ENCODE measurements around the gene FLRT3.

FLRT3 gene

GRCh38 chr20:14342918-14343317, 5.5 kb upstream of the FLRT3 start:
- H3K4me3 ChIP-seq (ENCODE audit: low read depth, low read length), result no peak overlapping the region
- no peak for TF ChIP-seq CTCF (IDR thresholded peaks at IDR 0.05; ENCODE audit: low read depth, low read length)

GRCh38 chr20:14341801-14342200, 4.4 kb upstream of the FLRT3 start:
- H3K4me3 ChIP-seq (ENCODE audit: low read depth, low read length), result no peak overlapping the region

GRCh38 chr20:14336686-14337085, 726 bp downstream of the FLRT3 start:
- TF ChIP-seq CTCF (IDR thresholded peaks at IDR 0.05; ENCODE audit: low read depth, low read length), result no peak
- peak overlapping the region; percentile 35; the same call in 1 of the 2 replicates for H3K4me3 ChIP-seq (ENCODE audit: low read depth, low read length)

More at GRCh38 chr20:14341801-14342200, 4.4 kb upstream of the FLRT3 start:
- no peak for TF ChIP-seq CTCF (IDR thresholded peaks at IDR 0.05; ENCODE audit: low read depth, low read length)

GRCh38 chr20:14335052-14335451, 2.4 kb downstream of the FLRT3 start:
- TF ChIP-seq CTCF (IDR thresholded peaks at IDR 0.05; ENCODE audit: low read depth, low read length), result no peak
- no peak overlapping the region for H3K4me3 ChIP-seq (ENCODE audit: low read depth, low read length)

GRCh38 chr20:14334306-14334930, 3.0 kb downstream of the FLRT3 start:
- TF ChIP-seq CTCF (IDR thresholded peaks at IDR 0.05; ENCODE audit: low read depth, low read length), result no peak

GRCh38 chr20:14333721-14334120, 3.7 kb downstream of the FLRT3 start:
- TF ChIP-seq CTCF (IDR thresholded peaks at IDR 0.05; ENCODE audit: low read depth, low read length), result no peak
- H3K4me3 ChIP-seq (ENCODE audit: low read depth, low read length), result no peak overlapping the region

More at GRCh38 chr20:14334306-14334930, 3.0 kb downstream of the FLRT3 start:
- no peak overlapping the region for H3K4me3 ChIP-seq (ENCODE audit: low read depth, low read length)

GRCh38 chr20:14332866-14333265, 4.5 kb downstream of the FLRT3 start:
- H3K4me3 ChIP-seq (ENCODE audit: low read depth, low read length), result no peak overlapping the region
- TF ChIP-seq CTCF (IDR thresholded peaks at IDR 0.05; ENCODE audit: low read depth, low read length), result no peak

Measured in WI38 (cell line).